ENCODE results near the gene WNT3. TPM values are rescaled to one million over a fixed set of nuclear protein-coding genes. Genes with fewer than 3 reads are reported as not detected.
"Not testable (repeated sequence)": the region's sequence is repeated elsewhere in the genome, so short reads cannot be mapped to it uniquely, and the experiment has no call there.

The WNT3 gene
- polyA plus RNA-seq, 4 donors = 2.9 to 8.9 (median 6.7) TPM

DNA sequence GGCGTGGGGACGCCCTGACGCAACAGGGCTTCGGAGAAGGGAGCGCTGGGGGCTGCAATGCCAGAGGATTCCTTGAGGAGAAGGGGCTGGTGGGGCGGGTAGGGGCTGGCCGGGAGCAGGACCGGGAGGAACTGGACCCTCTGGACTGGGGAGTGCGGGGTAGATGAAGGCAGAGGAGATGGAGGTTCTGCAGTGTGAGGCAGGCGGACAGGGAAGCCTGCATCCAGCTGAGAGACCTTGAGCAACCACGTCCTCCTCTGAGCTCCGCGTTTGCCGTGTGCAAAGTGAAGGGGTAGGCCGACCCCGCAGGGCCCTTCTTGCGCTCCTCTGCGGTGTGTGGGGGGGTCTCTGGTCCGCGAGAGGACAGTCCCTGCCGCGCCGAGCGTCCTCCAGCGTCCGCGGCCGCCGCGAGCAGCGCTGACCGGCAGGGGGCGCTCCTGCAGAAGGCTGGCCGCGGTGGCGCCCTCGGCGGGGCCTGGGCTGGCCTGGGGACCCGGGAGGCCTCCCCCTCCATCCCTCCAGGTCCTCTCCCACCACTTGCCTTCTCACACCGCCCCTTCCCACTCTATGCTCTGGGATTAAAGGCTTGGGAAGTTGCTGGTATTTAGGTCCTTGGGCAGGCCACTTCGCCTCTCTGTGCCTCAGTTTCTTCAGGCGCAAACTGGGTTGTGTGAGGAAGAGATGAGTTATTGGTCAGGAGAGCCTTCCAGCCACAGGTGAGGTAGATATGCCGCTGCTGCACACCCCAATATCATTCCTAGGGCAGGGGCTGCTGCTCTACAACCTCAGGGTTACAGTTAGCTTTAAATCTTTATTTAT lies 23.3 kb upstream of the WNT3 start:
- FAIRE-seq (no peak), DNase-seq (peak in 1 of 2 donors; percentile 46)
- Histone ChIP-seq H3K27ac (ENCODE audit: low read depth in 1 of 3, low read length in 2 of 3) (no peak overlapping the region), H3K36me3 (ENCODE audit: control insufficient read depth in 3 of 3, insufficient read depth in 2 of 3, low read depth in 1 of 3, low read length in 3 of 3) (no peaks in the 10 kb centered on the region), H3K4me1 (ENCODE audit: control insufficient read depth in 3 of 3, insufficient read depth in 2 of 3, low read depth in 1 of 3, low read length in 2 of 3) (no peaks in the 10 kb centered on the region), H3K27me3 (ENCODE audit: control insufficient read depth in 3 of 3, insufficient read depth in 3 of 3, low read length in 3 of 3) (peaks cover 0 to 13% (median 5%) of the 10 kb centered on the region in 3 donors), H3K4me3 (ENCODE audit: low read depth in 1 of 3, low read length in 3 of 3) (no peak overlapping the region), H3K9me3 (ENCODE audit: control insufficient read depth in 2 of 2, insufficient read depth in 1 of 2, low read depth in 1 of 2, low read length in 1 of 2) (peaks cover 0 to 9% of the 10 kb centered on the region in 2 donors)
- WGBS, 3 donors = 16 to 24% (median 17%) methylated on average over 26 to 43 of the region's 43 CpGs

DNA sequence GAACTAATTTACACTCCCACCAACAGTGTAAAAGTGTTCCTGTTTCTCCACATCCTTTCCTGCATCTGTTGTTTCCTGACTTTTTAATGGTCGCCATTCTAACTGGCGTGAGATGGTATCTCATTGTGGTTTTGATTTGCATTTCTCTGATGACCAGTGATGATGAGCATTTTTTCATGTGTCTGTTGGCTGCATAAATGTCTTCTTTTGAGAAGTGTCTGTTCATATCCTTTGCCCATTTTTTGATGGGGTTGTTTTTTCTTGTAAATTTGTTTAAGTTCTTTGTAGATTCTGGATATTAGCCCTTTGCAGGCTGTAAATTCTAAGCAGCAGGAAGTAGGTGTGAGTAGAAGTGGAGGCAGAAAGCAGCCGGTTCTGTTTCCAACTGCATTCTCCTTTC lies 22.1 kb upstream of the WNT3 start:
- not testable (repeated sequence) for H3K9me3 ChIP-seq (ENCODE audit: control insufficient read depth in 2 of 2, insufficient read depth in 1 of 2, low read depth in 1 of 2, low read length in 1 of 2); FAIRE-seq; DNase-seq; H3K36me3 ChIP-seq (ENCODE audit: control insufficient read depth in 3 of 3, insufficient read depth in 2 of 3, low read depth in 1 of 3, low read length in 3 of 3); H3K4me3 ChIP-seq (ENCODE audit: low read depth in 1 of 3, low read length in 3 of 3); H3K27ac ChIP-seq (ENCODE audit: low read depth in 1 of 3, low read length in 2 of 3); H3K4me1 ChIP-seq (ENCODE audit: control insufficient read depth in 3 of 3, insufficient read depth in 2 of 3, low read depth in 1 of 3, low read length in 2 of 3)
- WGBS, 3 donors = 49 to 51% (median 50%) methylated on average over 3 of the region's 3 CpGs
- peaks cover 0 to 13% (median 5%) of the 10 kb centered on the region in 3 donors for H3K27me3 ChIP-seq (ENCODE audit: control insufficient read depth in 3 of 3, insufficient read depth in 3 of 3, low read length in 3 of 3)

DNA sequence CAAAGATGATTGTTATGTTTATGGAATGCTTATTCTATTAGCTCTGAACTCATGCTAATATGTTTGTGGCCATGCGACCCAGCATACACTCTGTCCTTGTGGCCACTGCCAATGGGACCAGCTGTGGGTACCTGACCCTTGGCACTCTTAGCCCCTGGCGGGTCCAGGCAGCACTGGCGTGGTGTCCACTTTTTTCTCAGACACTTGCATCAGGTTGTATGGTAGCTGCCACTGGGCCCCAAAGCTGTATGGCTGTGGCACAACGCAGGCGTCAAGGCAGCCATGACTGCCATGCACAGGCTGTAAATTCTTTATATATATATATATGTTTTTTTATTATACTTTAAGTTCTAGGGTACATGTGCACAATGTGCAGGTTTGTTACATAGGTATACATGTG lies 20.7 kb upstream of the WNT3 start:
- no peak for DNase-seq
- Histone ChIP-seq H3K9me3 (ENCODE audit: control insufficient read depth in 2 of 2, insufficient read depth in 1 of 2, low read depth in 1 of 2, low read length in 1 of 2) (peaks cover 0 to 9% of the 10 kb centered on the region in 2 donors), H3K27me3 (ENCODE audit: control insufficient read depth in 3 of 3, insufficient read depth in 3 of 3, low read length in 3 of 3) (peaks cover 0 to 13% (median 5%) of the 10 kb centered on the region in 3 donors), H3K4me1 (ENCODE audit: control insufficient read depth in 3 of 3, insufficient read depth in 2 of 3, low read depth in 1 of 3, low read length in 2 of 3) (peaks cover 0 to 3% (median 0%) of the 10 kb centered on the region in 3 donors), H3K4me3 (ENCODE audit: low read depth in 1 of 3, low read length in 3 of 3) (no peak overlapping the region), H3K27ac (ENCODE audit: low read depth in 1 of 3, low read length in 2 of 3) (no peak overlapping the region), H3K36me3 (ENCODE audit: control insufficient read depth in 3 of 3, insufficient read depth in 2 of 3, low read depth in 1 of 3, low read length in 3 of 3) (no peaks in the 10 kb centered on the region)
- FAIRE-seq = no peak
- WGBS, 3 donors = 90 to 94% (median 91%) methylated on average over 5 of the region's 5 CpGs

DNA sequence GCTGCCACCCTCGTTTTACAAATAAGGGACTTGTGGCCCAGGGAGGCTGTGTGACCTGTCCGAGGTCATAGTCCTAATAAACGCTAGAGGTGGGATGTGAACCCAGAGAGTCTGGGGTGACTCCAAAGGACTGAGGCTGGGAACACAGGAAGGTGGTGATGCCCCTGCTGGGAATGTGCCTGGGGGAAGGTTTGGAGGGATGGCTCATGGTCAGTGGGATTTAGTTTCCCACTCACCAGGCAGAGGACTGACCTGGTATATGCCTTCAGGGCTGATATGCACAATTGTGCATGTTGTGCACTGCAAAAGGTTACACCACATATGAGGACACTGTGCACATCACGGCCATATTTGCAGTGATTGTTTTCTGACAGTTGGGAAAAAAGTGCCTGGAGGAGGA lies 19.0 kb upstream of the WNT3 start:
- peaks cover 0 to 3% (median 0%) of the 10 kb centered on the region in 3 donors for H3K4me1 ChIP-seq (ENCODE audit: control insufficient read depth in 3 of 3, insufficient read depth in 2 of 3, low read depth in 1 of 3, low read length in 2 of 3)
- FAIRE-seq (no peak), DNase-seq (no peak)
- no peak overlapping the region for H3K4me3 ChIP-seq (ENCODE audit: low read depth in 1 of 3, low read length in 3 of 3)
- H3K9me3 ChIP-seq (ENCODE audit: control insufficient read depth in 2 of 2, insufficient read depth in 1 of 2, low read depth in 1 of 2, low read length in 1 of 2) = peaks cover 0 to 4% of the 10 kb centered on the region in 2 donors
- H3K27ac ChIP-seq (ENCODE audit: low read depth in 1 of 3, low read length in 2 of 3) = no peak overlapping the region
- H3K36me3 ChIP-seq (ENCODE audit: control insufficient read depth in 3 of 3, insufficient read depth in 2 of 3, low read depth in 1 of 3, low read length in 3 of 3) = no peaks in the 10 kb centered on the region
- peaks cover 0 to 13% (median 5%) of the 10 kb centered on the region in 3 donors for H3K27me3 ChIP-seq (ENCODE audit: control insufficient read depth in 3 of 3, insufficient read depth in 3 of 3, low read length in 3 of 3)
- WGBS, 3 donors = 54 to 73% (median 70%) methylated on average over 4 of the region's 4 CpGs

DNA sequence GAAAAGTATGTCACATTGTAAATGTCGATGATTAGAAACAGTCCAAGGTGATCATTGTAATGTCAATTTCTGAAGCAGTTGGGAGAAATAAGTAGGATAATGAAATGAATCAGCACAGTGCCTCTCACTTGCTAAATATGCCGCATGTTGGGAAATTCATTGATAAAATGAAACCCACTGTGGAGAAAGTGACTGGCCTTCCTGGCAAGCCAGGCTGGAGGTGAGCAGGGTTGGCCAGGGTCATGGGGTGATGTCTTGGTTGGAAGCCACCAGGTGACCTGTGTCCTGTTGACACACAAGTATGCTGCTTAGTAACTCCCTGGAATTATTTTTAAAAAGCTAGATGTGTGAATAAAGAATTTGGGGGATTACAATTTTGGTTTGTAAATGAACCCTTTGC lies 18.0 kb upstream of the WNT3 start:
- Histone ChIP-seq H3K9me3 (ENCODE audit: control insufficient read depth in 2 of 2, insufficient read depth in 1 of 2, low read depth in 1 of 2, low read length in 1 of 2) (peaks cover 0 to 2% of the 10 kb centered on the region in 2 donors), H3K27ac (ENCODE audit: low read depth in 1 of 3, low read length in 2 of 3) (no peak overlapping the region), H3K4me3 (ENCODE audit: low read depth in 1 of 3, low read length in 3 of 3) (no peak overlapping the region), H3K36me3 (ENCODE audit: control insufficient read depth in 3 of 3, insufficient read depth in 2 of 3, low read depth in 1 of 3, low read length in 3 of 3) (no peaks in the 10 kb centered on the region), H3K4me1 (ENCODE audit: control insufficient read depth in 3 of 3, insufficient read depth in 2 of 3, low read depth in 1 of 3, low read length in 2 of 3) (peaks cover 0 to 3% (median 0%) of the 10 kb centered on the region in 3 donors), H3K27me3 (ENCODE audit: control insufficient read depth in 3 of 3, insufficient read depth in 3 of 3, low read length in 3 of 3) (peaks cover 0 to 10% (median 5%) of the 10 kb centered on the region in 3 donors)
- no peak for DNase-seq
- WGBS, 3 donors = 38 to 65% (median 46%) methylated on average over 2 of the region's 2 CpGs
- FAIRE-seq = no peak

DNA sequence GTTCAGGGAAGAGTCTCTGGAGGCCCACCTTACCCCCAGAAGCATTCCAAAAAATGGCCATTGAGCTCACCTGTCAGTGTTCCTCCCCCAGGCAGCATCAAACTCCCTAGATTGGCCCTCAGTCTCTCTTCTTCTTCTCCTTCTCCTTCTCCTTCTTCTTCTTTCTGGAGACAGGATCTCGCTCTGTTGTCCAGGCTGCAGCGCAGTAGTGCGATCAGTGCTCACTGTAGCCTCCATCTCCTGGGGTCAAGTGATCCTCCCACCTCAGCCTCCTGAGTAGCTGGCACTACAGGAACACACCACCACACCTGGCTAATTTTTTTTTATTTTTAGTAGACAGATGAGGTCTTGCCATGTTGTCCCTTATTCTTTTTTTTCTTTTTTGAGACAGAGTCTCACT lies 16.4 kb upstream of the WNT3 start:
- peaks cover 0 to 3% (median 0%) of the 10 kb centered on the region in 3 donors for H3K27me3 ChIP-seq (ENCODE audit: control insufficient read depth in 3 of 3, insufficient read depth in 3 of 3, low read length in 3 of 3)
- no peak for FAIRE-seq
- peaks cover 0 to 3% (median 0%) of the 10 kb centered on the region in 3 donors for H3K4me1 ChIP-seq (ENCODE audit: control insufficient read depth in 3 of 3, insufficient read depth in 2 of 3, low read depth in 1 of 3, low read length in 2 of 3)
- DNase-seq = no peak
- H3K27ac ChIP-seq (ENCODE audit: low read depth in 1 of 3, low read length in 2 of 3) = no peak overlapping the region
- H3K36me3 ChIP-seq (ENCODE audit: control insufficient read depth in 3 of 3, insufficient read depth in 2 of 3, low read depth in 1 of 3, low read length in 3 of 3) = no peaks in the 10 kb centered on the region
- no peak overlapping the region for H3K4me3 ChIP-seq (ENCODE audit: low read depth in 1 of 3, low read length in 3 of 3)
- peaks cover 0 to 2% of the 10 kb centered on the region in 2 donors for H3K9me3 ChIP-seq (ENCODE audit: control insufficient read depth in 2 of 2, insufficient read depth in 1 of 2, low read depth in 1 of 2, low read length in 1 of 2)
- WGBS, 3 donors = 97 to 98% (median 98%) methylated on average over 3 of the region's 3 CpGs

DNA sequence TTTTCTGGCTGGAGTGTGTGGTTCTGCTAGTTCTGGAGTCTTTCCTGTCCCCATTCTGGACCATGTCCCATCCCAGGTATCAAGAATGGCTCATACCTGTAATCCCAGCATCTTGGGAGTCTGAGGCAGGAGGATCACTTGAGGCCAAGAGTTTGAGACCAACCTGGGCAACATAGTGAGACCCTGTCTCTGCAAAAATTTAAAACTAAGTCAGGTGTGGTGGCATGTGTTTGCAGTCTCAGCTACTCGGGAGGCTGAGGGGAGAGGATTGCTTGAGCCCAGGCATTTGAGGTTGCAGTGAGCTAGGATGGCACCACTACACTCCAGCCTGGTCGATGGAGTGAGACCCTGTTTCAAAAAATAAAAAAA lies 15.3 kb upstream of the WNT3 start:
- DNase-seq = no peak
- no peak for FAIRE-seq
- peaks cover 0 to 3% (median 0%) of the 10 kb centered on the region in 3 donors for H3K27me3 ChIP-seq (ENCODE audit: control insufficient read depth in 3 of 3, insufficient read depth in 3 of 3, low read length in 3 of 3)
- 84 to 87% (median 84%) methylated on average over 2 of the region's 2 CpGs for WGBS, 3 donors
- peaks cover 0 to 3% (median 0%) of the 10 kb centered on the region in 3 donors for H3K4me1 ChIP-seq (ENCODE audit: control insufficient read depth in 3 of 3, insufficient read depth in 2 of 3, low read depth in 1 of 3, low read length in 2 of 3)
- no peak overlapping the region for H3K27ac ChIP-seq (ENCODE audit: low read depth in 1 of 3, low read length in 2 of 3)
- H3K9me3 ChIP-seq (ENCODE audit: control insufficient read depth in 2 of 2, insufficient read depth in 1 of 2, low read depth in 1 of 2, low read length in 1 of 2) = no peaks in the 10 kb centered on the region
- no peaks in the 10 kb centered on the region for H3K36me3 ChIP-seq (ENCODE audit: control insufficient read depth in 3 of 3, insufficient read depth in 2 of 3, low read depth in 1 of 3, low read length in 3 of 3)
- no peak overlapping the region for H3K4me3 ChIP-seq (ENCODE audit: low read depth in 1 of 3, low read length in 3 of 3)

DNA sequence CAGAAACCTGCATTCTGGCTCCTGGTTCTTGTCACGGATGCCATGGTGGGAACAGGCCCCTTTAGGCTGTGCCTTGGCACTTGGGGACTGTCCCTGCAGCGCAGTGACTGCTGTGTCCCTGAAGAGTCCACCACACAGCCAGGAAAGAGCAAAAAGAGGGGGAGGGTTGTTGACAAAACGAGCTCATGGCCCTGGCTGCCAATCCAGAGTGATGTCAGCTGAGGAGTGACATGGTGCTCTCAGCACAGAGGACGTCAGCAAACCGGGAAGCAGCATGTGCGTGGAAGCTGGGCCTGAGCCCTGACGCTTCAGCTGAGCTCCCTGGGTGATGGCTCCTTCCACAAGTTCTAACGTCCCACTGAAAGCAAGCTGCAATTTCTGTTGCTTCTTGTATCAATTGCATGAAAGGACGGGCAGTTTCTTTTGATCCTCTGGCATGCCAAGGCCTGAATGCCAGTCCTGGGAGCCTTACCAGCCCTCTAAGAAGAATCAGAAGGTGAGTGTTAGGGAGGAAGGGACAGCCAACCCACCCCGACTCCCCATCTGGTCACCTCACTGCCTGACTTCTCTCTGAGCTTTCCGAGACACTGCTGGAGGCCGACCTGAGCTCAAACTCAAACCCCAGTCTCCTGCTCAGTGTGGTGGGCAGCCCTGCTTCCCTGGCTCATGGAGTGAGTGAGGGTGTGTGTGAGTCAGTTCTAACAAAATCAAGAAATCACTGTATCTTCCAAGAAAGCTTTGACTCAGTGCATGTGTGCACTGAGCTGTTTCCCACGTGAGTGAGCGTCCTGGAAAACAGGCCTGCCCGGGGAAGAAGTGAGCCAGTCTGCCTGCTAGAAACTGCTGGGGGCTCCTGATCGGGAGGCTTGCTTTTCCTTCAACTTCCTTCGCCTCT lies 14.7 kb upstream of the WNT3 start:
- DNase-seq (no peak), FAIRE-seq (no peak)
- WGBS, 3 donors = 69 to 73% (median 70%) methylated on average over 17 of the region's 17 CpGs
- Histone ChIP-seq H3K36me3 (ENCODE audit: control insufficient read depth in 3 of 3, insufficient read depth in 2 of 3, low read depth in 1 of 3, low read length in 3 of 3) (no peaks in the 10 kb centered on the region), H3K9me3 (ENCODE audit: control insufficient read depth in 2 of 2, insufficient read depth in 1 of 2, low read depth in 1 of 2, low read length in 1 of 2) (no peaks in the 10 kb centered on the region), H3K4me3 (ENCODE audit: low read depth in 1 of 3, low read length in 3 of 3) (no peak overlapping the region), H3K27me3 (ENCODE audit: control insufficient read depth in 3 of 3, insufficient read depth in 3 of 3, low read length in 3 of 3) (peaks cover 0 to 5% (median 0%) of the 10 kb centered on the region in 3 donors), H3K27ac (ENCODE audit: low read depth in 1 of 3, low read length in 2 of 3) (no peak overlapping the region), H3K4me1 (ENCODE audit: control insufficient read depth in 3 of 3, insufficient read depth in 2 of 3, low read depth in 1 of 3, low read length in 2 of 3) (peaks cover 0 to 3% (median 0%) of the 10 kb centered on the region in 3 donors)

Measured in small intestine (tissue), 7 donors.